NCI-H187 treated with DMSO at 0.1 percent for 48 hours (cell line): ENCODE measurements around the gene LPP.

Source experiments
- DNase-seq: peaks from one replicate; lab custom pipeline; 2025; lab: John Stamatoyannopoulos, UW

Gene LPP

DNA sequence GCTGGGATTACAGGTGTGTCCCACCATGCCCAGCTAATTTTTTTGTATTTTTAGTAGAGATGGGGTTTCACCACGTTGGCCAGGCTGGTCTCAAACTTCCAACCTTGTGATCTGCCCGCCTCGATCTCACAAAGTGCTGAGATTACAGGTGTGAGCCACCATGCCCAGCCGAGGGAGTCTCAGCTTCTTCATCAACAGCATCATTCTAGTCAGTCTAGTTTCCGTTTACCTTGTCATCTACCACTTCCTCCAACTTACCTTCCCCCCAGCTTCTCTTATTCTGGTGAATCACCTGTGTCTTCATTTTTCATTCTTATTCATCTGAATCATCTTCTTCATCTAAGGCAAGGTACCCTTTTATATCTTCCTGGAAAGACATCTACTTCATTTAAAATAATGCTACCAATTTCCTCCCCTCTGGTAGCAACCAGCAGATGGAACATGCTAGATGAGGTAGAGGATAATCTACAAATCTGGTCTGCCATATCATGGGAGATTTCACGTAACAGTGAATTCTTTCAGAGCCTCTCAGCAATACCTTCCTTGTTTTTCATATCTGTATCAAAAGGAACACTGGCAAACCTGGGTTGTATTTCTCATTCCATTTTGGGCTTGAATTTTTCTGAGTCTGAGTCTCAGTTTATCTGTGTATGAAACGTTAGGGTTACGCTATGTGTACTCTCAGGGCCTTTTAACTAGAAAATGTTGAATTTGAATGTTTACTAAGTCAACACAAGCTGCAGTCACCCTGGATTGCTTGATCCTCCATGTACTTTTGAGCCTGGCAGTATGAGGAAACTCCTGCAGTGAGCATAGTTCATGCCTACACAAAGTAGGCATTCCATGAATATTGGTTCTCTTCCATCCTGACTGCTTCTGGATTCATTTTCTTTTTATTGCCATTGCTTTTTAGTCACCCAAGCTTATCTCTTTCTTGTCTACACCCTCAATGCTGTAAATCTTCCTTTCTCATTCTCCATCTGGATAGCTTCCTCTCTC is 16.8 kb downstream of the LPP start:
- DNase-seq = no peak

DNA sequence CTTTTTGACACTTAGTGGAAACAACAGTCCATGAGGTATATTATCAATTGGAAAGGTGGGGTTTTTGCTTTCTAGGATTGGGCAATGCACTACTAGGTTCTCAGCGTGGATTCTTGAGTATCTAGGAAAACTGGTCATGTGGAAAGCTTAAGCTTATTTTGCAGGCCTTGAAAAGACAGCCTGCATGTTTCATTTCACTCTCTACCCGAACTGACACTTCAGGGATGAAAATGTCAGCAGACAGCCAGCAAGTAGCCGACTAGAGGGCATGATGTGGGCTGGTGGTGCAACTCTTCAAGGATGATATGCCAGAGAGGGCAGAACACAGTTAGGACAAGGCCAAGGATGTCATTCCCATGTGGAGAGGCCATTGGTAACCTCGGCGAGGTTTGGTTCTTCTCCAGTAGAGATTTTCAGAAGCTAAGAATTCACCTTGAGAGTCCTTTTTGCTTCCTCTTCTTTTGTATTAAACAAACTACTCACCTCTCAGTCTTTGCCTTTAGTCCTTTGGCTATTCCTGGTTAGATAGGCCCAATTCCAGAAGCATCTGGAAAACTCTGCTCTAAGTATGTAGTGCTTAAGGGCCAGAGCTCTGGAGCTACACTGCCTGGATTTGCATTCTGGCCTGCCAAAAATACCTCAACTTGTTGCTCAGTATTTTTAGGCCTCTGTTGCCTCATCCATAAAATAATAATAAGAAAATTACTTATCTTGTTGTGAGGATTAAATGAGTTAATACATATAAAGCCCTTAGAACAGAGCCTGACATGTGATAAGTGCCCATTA is 17.9 kb downstream of the LPP start:
- DNase-seq = no peak

DNA sequence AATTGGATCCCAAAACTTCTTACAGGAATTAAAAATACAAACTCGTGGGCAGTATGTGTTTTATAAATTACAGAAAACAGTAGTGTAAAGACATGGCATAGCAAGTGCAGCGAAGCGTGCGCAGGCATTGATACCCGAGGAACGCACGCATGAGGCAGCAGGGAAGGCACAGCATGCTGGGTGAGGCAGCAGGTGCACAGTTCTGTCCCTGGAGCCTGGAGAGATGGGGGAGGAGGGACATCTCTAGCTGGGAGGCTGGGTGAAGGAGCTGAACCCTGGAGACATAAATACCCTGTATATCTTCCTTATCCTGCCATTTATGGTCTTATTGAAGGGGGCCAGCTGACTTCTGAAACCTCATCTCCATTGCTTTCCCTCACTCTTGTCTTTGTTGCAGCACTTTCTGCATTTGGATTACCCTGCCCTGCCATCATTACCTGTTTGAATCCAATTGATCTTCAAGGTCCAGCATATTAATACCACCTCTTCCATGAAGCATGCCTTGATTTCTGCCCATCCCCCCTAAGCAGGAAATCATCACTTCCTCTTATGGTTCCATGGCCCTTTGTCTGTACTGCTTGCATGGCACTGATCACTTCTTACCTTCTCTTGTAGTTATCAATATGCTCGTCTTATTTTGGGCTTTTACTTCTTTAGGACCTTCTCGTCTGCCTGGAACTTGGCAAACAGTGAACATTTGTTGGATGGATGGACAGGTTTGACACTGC is 20.5 kb downstream of the LPP start:
- DNase-seq = peak; percentile 34

DNA sequence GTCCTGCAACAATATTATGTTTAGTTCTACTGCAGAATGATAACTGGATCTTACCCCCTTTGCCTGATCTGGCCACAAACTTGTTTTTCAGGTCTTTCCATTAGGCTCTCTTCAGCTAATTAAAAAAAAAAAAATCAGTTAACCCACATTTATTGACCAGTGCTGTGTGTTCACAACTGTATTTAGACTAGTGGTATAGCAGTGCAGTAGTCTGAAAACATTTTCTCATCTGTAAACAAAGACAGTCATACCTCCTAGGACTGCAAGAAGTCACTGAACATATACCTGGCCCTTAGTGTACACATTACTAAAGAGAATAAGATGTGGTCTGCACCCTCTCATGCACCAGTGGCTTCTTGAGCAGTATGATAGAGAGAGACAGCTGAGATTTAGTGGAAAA is 22.5 kb downstream of the LPP start:
- no peak for DNase-seq

DNA sequence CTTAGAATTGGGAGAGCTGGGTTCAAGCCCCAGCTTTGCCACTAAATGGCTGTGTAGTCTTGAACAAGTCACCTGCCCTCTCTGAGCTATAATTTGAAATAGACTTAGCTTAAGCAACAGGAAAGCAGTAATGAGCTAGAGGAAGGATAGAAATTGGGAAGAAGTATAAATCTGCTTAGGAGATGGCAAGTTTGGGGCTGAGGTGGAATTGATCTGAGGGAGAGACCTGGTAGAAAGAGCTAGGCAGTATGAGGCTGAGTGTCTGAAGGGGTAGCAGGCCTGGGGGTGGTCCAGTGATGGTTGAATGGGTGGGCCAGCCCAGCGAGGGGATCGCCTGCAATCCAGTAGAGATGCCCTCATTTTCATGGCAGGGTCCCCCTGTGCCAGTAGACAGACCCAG is 22.9 kb downstream of the LPP start:
- DNase-seq = no peak

DNA sequence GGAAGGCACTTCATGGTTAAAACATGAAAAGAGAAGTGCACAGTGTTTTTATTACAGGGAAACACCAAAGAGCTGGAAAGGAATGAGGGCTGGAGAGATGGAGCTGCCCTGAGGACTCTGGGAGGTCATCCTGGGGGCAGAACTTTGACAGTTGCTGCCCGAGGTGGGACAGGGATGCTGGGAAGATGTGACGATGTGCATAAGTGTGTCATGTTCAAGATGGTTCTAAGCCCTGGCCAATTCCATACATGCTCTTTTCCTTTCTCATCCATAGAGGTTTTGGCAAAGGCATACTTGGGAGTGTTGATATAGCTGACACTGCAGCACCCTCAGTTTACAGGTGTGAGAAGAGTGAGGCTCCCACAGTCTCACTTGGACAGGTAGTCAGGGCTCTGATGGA is 23.8 kb downstream of the LPP start:
- DNase-seq = no peak

DNA sequence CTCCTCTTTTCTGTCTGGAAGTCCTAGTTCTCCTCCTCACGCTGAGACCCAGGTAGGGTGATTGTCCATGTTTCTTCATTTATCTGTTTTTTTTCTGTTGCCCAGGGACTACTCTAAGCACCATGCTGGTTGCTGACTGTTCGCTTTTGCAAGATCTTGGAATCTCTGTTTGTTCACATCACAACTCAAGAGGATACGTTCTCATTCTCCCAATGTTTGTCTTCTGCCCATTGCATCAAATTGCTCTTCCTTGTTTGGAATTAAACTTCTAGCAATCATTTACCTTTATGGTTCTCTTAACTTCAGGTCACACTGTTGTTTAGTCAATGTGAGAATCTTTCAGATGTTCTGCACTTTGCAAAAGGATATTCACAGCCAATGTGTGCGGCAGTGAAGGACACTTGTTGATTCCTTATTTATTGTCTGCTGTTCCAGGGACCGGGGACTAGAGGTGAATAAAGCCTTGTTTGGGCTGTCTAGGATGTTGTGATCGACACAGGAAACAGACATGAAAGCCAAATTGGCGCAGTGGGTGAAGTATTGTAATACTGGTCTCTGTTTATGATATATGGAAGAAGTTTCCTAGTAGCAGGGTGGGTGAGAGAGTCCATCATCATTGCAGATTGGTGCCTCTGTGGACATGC is 24.5 kb downstream of the LPP start:
- DNase-seq = no peak

DNA sequence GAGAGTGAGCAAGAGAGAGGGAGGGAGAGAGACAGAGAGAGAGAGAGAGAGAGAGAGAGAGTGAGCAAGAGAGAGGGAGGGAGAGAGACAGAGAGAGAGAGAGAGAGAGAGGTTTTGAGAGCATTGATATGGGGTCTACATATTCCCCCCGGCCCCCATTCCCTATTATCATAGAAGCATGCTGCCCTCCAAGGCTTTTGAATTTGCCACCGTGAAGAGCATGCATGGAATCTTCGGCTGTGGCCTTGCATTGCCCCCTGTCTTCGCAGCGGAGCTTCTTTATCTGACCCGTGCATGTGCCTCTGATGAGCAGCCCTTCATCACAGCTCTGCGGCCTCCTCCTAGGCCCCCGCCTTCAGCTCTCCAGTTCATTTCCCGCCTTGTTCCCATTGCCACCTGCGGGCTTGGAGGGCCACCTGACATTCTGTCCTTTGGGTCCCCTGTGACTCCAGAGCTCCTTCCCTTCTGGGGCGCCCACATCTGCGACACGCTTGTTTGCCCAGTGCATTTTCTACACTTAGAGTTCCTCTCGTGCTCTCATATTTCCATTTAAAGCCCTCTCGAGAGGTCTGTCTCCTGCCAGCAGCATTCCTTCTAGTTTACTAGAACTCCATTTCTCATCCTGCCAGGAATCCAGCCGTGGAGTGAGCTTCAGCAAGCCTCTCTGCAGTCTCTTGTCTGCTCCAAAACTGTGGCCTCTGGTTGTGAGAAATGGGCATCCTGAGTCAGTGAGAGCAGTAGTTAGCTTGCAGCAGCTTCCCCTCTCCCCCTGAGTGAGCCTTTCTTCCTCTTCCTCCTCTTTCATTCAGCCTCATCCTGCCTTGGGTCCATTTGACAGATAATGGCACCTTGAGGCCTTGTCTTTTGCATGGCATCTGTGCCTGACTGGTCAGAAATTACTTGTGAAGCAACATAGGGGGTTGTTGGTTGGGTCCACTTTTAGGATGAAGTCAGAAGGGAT is 25.3 kb downstream of the LPP start:
- DNase-seq = peak; percentile 95

DNA sequence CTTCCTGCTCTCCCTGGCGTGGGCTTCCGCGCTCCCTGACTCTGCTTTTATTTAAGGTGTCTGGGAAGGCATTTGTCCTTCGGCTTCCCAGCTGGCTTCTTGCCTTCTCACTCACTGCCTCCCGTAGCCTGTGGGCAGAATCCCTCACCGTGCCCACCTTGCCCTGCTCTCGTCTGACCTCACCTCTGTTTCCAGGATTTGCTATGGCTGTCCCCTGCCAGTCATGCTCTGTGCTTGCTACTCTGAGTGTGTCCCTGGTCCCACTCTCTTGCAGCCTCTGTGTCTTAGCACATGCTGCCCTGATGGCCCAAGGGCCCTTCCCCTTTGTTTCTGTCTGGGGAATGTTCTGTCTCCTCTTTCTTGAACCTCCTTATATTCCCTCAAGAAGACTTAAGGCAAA is 26.2 kb downstream of the LPP start:
- DNase-seq = no peak

DNA sequence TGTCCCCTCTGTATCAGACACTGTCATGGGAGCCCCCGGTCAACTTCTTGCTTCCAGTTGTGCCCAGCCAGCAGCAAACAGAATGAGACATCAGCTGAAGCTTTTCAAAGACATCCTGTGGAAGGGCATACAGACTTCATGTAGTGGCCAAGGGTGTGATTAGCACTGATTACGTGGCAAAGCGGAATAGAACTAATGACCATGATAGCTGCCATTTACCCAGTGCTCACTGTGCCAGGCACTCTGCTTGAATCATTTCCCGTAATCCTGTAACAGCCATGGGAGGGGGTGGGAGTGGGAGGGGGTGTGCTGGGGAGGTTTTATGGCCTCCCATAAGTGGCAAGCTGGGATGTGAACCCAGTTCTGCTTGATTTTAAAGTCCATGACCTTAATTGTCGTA is 29.5 kb downstream of the LPP start:
- DNase-seq = no peak

DNA sequence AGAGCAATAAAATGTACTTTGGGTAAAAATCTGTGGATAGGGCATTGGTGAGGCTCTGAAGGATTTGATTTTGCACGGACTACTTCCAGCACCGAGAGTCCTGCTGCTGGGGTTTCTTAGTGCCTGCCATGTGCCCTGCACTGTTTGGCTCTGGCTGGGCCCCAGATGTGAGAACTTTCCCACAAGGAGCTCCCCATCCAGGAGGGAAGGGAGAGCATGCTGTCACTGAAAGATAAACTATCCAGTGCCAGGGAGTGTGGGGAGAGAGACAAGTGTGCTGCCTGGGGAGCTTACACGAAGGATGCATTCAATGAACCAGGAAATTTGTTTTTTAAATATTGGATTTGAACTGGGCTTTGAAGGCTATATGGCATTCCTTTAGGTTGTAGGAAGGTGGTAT is 30.2 kb downstream of the LPP start:
- DNase-seq = no peak

DNA sequence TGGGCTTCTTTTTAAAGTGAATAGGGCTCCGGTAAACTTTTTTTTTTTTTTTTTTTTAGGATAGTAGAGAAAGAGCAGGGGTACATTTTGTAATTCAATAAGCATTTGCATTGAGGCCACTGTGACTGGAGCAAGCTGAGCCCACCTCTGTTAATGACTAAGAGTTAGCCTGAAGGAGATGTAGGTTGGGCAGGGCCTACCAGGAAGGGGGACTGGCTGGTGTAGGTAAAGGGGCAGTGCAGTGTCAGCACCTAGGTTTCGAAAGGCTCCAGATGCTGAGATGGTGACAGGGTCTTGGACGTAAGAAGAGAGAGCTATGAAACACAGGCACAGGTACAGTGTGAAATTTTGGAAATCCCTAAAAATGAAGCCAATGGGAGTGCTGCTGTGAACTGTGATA is 30.7 kb downstream of the LPP start:
- no peak for DNase-seq

DNA sequence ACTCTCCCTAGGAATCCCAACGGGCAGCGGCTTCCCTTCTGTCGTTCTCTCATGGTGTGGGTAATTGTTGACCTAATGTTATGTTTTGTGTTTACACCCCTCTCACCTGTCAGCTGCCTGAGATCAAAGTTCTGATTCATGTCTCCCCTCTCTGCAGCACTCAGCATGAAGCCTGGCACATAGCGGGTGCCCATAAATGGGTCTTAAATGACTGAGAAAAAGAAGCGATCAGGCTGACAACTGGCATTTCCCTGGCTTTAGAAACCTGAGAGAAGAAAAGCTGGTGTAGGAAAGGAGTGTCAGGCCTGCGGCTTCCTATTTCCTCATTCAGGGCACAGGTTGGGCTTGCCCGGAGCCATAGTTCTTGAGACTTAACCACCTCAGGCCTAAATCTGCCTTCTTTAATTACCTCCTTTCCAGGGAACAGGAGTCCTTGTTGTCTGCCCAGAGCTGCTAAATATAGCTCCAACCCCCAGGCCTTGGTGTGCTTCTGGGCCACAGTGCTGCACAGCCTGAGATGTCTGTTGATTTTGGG is 31.8 kb downstream of the LPP start:
- peak; percentile 22 for DNase-seq

DNA sequence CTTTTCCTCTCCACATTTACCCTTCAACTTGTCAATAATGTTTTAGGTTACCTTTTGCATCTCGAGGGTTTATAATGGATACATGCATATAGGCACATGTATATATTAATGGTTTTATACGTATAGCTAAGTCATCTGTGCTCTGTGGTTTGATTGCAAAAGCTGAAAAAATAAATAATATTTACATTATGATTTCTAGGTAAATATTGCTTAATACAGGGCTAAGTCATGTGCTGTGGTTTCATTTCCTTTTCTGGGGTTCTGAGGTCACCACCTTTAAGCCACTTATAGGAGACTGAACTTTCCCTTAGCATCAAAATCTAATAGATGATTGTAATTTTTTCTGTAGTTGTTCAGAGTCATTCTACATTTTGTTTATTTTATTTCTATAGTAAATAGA is 33.1 kb downstream of the LPP start:
- DNase-seq = no peak

DNA sequence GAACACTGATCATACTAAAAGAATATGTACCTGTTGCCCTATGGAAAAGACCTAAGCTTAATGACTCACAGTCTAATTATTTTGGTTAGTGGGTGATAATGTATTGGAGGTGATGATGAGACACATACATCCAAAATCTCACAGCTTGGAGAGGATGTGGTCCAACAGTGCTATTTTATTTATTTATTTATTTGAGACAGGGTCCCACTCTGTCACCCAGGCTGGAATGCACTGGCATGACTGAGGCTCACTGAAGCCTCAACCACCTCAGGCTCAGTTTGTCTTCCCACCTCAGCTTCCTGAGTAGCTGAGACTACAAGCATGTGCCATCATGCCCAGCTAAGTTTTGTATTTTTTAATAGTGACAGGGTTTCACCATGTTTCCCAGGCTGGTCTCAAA is 35.0 kb downstream of the LPP start:
- no peak for DNase-seq

DNA sequence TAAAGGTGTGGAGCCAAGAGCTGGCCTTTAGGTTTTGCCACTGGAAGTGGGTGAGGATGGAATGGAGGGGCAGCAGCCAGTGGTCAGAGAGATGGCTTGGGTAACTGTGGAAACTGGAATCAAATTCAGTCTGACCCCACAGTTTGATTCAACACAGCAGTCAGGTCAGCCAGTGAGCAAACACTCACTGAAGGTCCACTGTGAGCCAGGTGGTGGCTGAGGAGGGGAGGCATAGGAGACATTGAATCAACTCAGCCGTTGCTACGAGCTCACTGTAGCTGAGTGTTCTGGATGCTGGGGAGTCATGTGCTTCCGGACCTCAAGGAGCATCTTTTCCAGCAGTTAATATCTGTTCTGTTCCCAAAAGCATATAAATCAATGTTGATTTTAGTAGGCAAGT is 37.5 kb downstream of the LPP start:
- no peak for DNase-seq

DNA sequence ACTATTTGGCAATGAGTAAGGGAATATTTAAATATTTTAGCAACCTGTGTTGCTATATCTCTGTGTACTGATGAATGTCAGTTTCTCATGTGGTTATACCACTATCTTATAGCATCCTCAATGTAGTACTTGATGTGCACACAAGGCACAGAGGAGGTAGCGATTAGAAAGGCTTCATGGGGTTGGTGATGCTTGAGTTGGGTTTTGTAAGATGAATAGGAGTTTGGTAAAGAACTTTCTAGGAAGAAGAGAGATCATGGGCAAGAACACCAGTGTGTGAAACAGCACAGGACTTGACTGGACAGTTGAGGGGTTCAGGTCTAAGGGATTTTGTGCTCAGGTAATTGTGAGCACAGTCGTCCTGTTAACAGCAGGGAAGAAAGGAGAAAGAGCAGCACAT is 38.1 kb downstream of the LPP start:
- DNase-seq = no peak

DNA sequence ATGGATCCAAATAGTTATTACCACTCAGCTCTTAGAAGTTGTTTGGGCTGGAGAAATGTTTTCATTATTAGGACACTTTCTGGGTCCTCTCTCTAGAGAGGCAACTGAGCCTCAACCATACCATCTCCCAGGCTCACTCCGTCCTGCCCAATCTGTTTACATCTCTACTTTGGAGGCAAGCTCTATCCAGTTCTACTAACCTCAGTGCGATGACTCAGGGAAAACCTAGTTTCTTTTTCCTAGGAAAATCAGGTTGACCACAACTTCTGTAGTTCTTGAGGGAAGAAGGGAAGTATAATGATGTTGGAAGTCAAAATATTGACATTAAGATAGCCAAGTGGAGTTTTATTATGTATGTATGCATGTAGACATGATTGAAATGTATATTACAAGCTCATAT is 40.4 kb downstream of the LPP start:
- no peak for DNase-seq

DNA sequence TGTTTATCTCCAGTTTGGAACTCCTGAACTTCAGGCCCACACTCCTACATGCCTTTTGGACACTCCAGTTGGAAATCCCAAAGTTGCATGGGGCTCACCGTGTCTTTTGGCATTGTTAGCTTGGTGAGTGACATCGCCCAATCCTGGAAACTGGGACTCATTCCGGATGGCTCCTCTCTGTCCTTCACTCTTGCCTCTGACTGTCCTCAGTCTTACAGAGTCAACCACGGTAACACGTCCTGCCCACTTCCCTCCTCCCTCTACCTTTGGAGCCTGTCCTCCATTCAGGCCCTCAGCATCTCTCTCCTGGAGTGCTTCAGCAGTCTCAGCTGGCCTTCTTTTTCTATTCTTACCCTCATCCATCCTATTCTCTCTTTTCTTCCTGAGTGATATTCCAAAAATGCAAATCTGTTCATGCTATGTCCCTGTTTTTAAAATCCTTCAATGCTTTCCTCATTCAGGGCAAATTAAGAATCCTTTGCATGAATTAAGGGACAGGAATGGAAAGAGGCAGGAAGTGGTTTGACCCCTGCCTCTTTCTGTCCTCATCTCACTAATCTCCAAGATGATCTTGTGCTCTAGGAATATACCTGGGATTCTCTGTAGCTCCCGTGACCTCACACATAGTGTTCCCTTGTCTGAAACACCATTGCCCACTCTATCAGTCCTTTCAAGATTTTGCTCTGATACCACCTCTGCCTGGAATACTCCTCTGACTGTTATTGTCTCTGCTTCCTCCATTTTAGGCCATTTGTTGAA is 42.5 kb downstream of the LPP start:
- no peak for DNase-seq

DNA sequence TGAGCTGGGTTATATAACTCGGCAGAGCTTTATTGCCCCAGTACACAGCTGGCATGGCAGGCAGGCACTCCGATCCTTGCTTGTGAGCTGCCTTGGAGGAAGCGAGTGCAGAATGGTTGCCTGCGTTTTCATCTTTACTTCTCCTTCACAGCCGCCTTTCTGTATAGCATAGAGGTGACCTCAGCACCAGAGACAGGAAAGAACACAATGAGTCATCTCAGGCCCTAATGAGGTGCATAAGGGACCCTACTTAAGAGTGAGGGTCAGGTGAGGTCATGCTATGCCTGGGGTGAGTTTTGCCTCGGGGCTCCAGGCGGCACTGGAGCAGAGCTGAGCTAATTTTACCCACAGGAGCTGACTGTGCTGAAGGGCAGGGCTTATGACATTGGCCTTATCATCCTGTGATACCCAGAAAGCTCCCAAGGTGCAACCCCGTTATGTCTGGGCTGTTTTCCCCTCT is 43.5 kb downstream of the LPP start:
- DNase-seq = no peak
